GM21515 (cell line): ENCODE results near the gene ANKIB1.
"Not testable (repeated sequence)": the region's sequence is repeated elsewhere in the genome, so short reads cannot be mapped to it uniquely, and the experiment has no call there.

Experiments used
- ATAC-seq: cut with Tn5 transposase; IDR thresholded peaks from one replicate; pipeline ENCODE4 v1.9.1; 2021; ENCODE audit not compliant: unreplicated experiment

ANKIB1 gene

GRCh38 chr7:92442720-92443119 lies 196.9 kb downstream of the ANKIB1 start:
- ATAC-seq: not testable (repeated sequence)

- ATAC-seq: no peak
These were observed 201.1 kb downstream of the ANKIB1 start for GRCh38 chr7:92446869-92447344.

GRCh38 chr7:92447345-92448204 lies 201.8 kb downstream of the ANKIB1 start, which contains the start of gene GATAD1:
Gene GATAD1 (plus strand): TSS chr7:92447482. CDS start chr7:92447730, 248 bp downstream.
- peak; percentile 88 for ATAC-seq

- ATAC-seq: peak; percentile 52
These were observed 202.5 kb downstream of the ANKIB1 start for GRCh38 chr7:92448205-92448747.
